OCI-LY7 (cell line): ENCODE measurements around the gene PSENEN. TPM values are rescaled to one million over a fixed set of nuclear protein-coding genes. Genes with fewer than 3 reads are reported as not detected.

Experiments used
- BruUV-seq: library from RNA; stranded (reverse); fragments of 400-500 nt; replicated peaks from 2 replicates; lab custom pipeline; 2021; lab: Mats Ljungman, UMichigan
- CTCF ChIA-PET: fragments of 300-600 bp; sonication (Branson Sonifier 250); formaldehyde crosslinking; loops from one replicate; lab custom pipeline; 2022; ENCODE audit warnings: antibody characterized with exemption; ENCODE audit not compliant: unreplicated experiment; lab: Charles Lee
- POLR2A ChIA-PET: fragments of 300-600 bp; sonication (Branson Sonifier 250); formaldehyde crosslinking; loops from one replicate; lab custom pipeline; 2022; ENCODE audit warnings: antibody characterized with exemption; lab: Charles Lee
- DNase-seq: peaks from one replicate; pipeline ENCODE4 v3.0.0-alpha.2; 2015; ENCODE audit warnings: low spot score
- H2AFZ ChIP-seq: fragments of 200-600 bp; sonication (generic), shearing (Covaris generic); 2 replicates; pipeline ENCODE4 v1.6.1; 2014; ENCODE audit warnings: mild to moderate bottlenecking, antibody characterized with exemption, low read length, moderate library complexity
- H3K27ac ChIP-seq: fragments of 200-600 bp; sonication (generic); 2 replicates; pipeline ENCODE4 v1.5.1; 2014; ENCODE audit warnings: mixed run types, low read depth, mild to moderate bottlenecking, moderate library complexity, low read length, inconsistent platforms; ENCODE audit not compliant: poor library complexity, severe bottlenecking
- H3K36me3 ChIP-seq: fragments of 200-600 bp; sonication (generic); 2 replicates; pipeline ENCODE4 v1.6.1; 2014; ENCODE audit warnings: mild to moderate bottlenecking, antibody characterized with exemption, low read length, moderate library complexity, mixed read lengths; ENCODE audit not compliant: insufficient read depth
- H3K4me1 ChIP-seq: fragments of 200-600 bp; sonication (generic); 2 replicates; pipeline ENCODE4 v1.5.1; 2014; ENCODE audit warnings: mild to moderate bottlenecking, low read length; ENCODE audit not compliant: insufficient read depth, poor library complexity, severe bottlenecking
- H3K4me2 ChIP-seq: fragments of 200-600 bp; sonication (generic); 2 replicates; pipeline ENCODE4 v1.6.1; 2014; ENCODE audit warnings: mild to moderate bottlenecking, low read length
- H3K4me3 ChIP-seq: fragments of 200-600 bp; sonication (generic); 2 replicates; pipeline ENCODE4 v1.5.1; 2014; ENCODE audit warnings: mild to moderate bottlenecking, low read depth, low read length; ENCODE audit not compliant: poor library complexity, severe bottlenecking
- H3K79me2 ChIP-seq: fragments of 200-600 bp; sonication (generic); 2 replicates; pipeline ENCODE4 v1.6.1; 2016; ENCODE audit warnings: low read depth, mild to moderate bottlenecking, low read length, moderate library complexity, mixed read lengths; ENCODE audit not compliant: insufficient read depth
- H3K9me2 ChIP-seq: fragments of 200-600 bp; sonication (generic); 2 replicates; pipeline ENCODE4 v1.6.1; 2016; ENCODE audit warnings: mild to moderate bottlenecking, low read length, mixed read lengths; ENCODE audit not compliant: insufficient read depth
- H3K9me3 ChIP-seq: fragments of 200-600 bp; sonication (generic); 2 replicates; pipeline ENCODE4 v1.6.1; 2014; ENCODE audit warnings: mild to moderate bottlenecking, mixed run types, low read length, mixed read lengths
- H4K20me1 ChIP-seq: fragments of 200-600 bp; sonication (generic); 2 replicates; pipeline ENCODE4 v1.6.1; 2014; ENCODE audit warnings: mild to moderate bottlenecking, antibody characterized with exemption, low read length, moderate library complexity, mixed read lengths; ENCODE audit not compliant: insufficient read depth
- CTCF ChIP-seq: fragments of 200-600 bp; sonication (generic); conservative IDR thresholded peaks from 2 replicates; pipeline ENCODE4 v1.5.1; 2014; ENCODE audit warnings: mild to moderate bottlenecking, antibody characterized with exemption, low read length, moderate library complexity, mixed read lengths
- EZH2phosphoT487 ChIP-seq: fragments of 200-600 bp; sonication (generic); IDR thresholded peaks from 2 replicates; pipeline ENCODE4 v1.6.1; 2018; ENCODE audit warnings: low read depth, borderline replicate concordance, mild to moderate bottlenecking, mixed run types, antibody characterized with exemption, low read length, moderate library complexity, mixed read lengths
- intact Hi-C: fragments of 100-400 bp; cut with micrococcal nuclease; formaldehyde crosslinking; loops from one replicate; pipeline ENCODE4 v1.10.0; 2022; ENCODE audit not compliant: unreplicated experiment
- total RNA-seq, 2 experiments: library from RNA; depleted of rRNA in 1 of 2; stranded (reverse); fragments of >200 nt in 1 of 2; shearing (Covaris generic) in 1 of 2; gene quantifications; 2 replicates each; pipeline ENCODE4 v1.2.3, GENCODE V29; 2014 to 2022

The PSENEN gene
- total RNA-seq, 2 experiments from 2014 or later = 25.7 to 51.0 TPM

- Histone ChIP-seq H3K36me3 (no peaks in the 10 kb centered on the region; the same call in 1 of the 2 replicates), H3K79me2 (peaks cover 14% of the 10 kb centered on the region; the same call in 1 of the 2 replicates), H4K20me1 (no peaks in the 10 kb centered on the region), H2AFZ (no peak overlapping the region), H3K9me3 (no peaks in the 10 kb centered on the region), H3K9me2 (no peaks in the 10 kb centered on the region), H3K4me1 (peaks cover 25% of the 10 kb centered on the region), H3K4me3 (no peak overlapping the region), H3K4me2 (no peak overlapping the region), H3K27ac (no peak overlapping the region)
- BruUV-seq = no TSS peak
- ChIA-PET CTCF (no interaction called here), POLR2A (no interaction called here)
- TF ChIP-seq EZH2phosphoT487 (no peak), CTCF (no peak)
- no peak for DNase-seq
- intact Hi-C loops = no loop called here
Measured at GRCh38 chr19:35750167-35750566, 4.7 kb downstream of the PSENEN start.

DNA sequence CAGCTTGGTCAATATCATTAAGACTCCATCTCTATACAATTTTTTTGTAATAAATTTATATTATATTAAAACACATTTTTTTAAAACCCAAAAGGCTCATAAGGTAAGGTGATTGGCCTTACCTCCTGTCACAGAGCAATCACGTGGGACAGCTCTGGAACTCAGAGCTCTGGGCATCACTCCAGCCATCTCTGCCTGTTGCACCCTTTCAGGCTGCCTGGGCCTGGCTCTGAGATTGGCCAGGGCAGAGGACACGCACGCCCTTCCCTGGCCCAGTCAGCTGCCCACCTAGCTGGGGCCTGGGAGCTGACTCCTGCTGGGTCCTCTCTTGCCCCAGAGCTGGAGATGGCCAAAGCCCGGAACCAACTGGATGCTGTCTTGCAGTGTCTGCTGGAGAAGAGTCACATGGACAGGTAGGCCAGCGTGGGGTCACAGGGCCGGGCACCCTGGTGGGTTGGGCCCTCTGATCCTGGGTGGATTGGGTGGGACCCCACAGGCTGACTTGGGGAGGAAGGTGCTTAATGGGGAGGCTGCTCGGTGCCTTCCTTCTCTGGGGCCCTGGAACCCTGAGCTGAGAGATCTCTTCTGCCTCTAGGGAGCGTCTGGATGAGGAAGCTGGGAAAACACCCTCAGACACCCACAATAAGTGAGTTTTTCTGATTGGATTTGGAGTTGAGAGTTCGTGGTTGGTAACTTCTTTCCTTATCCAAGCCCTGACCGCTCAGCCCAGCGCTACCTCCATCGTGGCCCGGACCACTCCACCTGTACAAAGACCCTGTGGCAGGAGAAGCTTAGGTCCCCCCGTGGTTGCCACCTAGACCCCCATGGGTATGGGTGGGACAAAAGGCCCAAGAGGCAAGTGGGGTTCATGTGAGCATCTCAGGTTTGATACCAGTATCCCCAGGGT lies 6.6 kb downstream of the PSENEN start:
- H3K9me3 ChIP-seq = no peaks in the 10 kb centered on the region
- ChIA-PET CTCF (no interaction called here), POLR2A (no interaction called here)
- H3K79me2 ChIP-seq = peaks cover 5% of the 10 kb centered on the region; the same call in 1 of the 2 replicates
- H3K36me3 ChIP-seq = no peaks in the 10 kb centered on the region; the same call in 1 of the 2 replicates
- H4K20me1 ChIP-seq = no peaks in the 10 kb centered on the region
- peaks cover 17% of the 10 kb centered on the region for H3K4me1 ChIP-seq
- no peak overlapping the region for H3K27ac ChIP-seq
- H3K9me2 ChIP-seq = no peaks in the 10 kb centered on the region
- BruUV-seq = no TSS peak
- TF ChIP-seq EZH2phosphoT487 (no peak), CTCF (no peak)
- intact Hi-C loops = no loop called here
- H3K4me3 ChIP-seq = no peak overlapping the region
- H3K4me2 ChIP-seq = no peak overlapping the region
- DNase-seq = no peak
- no peak overlapping the region for H2AFZ ChIP-seq

- Histone ChIP-seq H3K9me2 (no peaks in the 10 kb centered on the region), H3K27ac (no peak overlapping the region), H3K4me2 (no peak overlapping the region), H3K79me2 (no peaks in the 10 kb centered on the region), H3K4me1 (peaks cover 15% of the 10 kb centered on the region), H2AFZ (no peak overlapping the region), H4K20me1 (no peaks in the 10 kb centered on the region), H3K36me3 (no peaks in the 10 kb centered on the region), H3K9me3 (no peaks in the 10 kb centered on the region), H3K4me3 (no peak overlapping the region)
- intact Hi-C loops = no loop called here
- ChIA-PET CTCF (no interaction called here), POLR2A (no interaction called here)
- BruUV-seq = no TSS peak
- TF ChIP-seq EZH2phosphoT487 = no peak
- no peak for TF ChIP-seq CTCF
- no peak for DNase-seq
Measured at GRCh38 chr19:35752746-35753350, 7.4 kb downstream of the PSENEN start.
